Measurements from ENCODE around the gene GIN1.
"Not testable (repeated sequence)": the region's sequence is repeated elsewhere in the genome, so short reads cannot be mapped to it uniquely, and the experiment has no call there.

DNA sequence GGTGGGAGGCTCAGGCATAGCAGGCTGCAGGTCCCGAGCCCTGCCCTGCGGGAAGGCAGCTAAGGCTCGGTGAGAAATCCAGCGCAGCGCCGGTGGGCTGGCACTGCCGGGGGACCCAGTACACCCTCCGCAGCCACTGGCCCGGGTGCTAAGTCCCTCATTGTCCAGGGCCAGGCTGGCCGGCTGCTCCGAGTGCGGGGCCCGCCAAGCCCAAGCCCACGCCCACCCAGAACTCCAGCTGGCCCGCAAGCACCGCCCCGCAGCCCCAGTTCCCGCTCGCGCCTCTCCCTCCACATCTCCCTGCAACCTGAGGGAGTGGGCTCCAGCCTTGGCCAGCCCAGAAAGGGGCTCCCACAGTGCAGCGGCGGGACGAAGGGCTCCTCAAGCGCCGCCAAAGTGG, 22.2 kb upstream of the GIN1 start:
- TF ChIP-seq, protein P1, sequence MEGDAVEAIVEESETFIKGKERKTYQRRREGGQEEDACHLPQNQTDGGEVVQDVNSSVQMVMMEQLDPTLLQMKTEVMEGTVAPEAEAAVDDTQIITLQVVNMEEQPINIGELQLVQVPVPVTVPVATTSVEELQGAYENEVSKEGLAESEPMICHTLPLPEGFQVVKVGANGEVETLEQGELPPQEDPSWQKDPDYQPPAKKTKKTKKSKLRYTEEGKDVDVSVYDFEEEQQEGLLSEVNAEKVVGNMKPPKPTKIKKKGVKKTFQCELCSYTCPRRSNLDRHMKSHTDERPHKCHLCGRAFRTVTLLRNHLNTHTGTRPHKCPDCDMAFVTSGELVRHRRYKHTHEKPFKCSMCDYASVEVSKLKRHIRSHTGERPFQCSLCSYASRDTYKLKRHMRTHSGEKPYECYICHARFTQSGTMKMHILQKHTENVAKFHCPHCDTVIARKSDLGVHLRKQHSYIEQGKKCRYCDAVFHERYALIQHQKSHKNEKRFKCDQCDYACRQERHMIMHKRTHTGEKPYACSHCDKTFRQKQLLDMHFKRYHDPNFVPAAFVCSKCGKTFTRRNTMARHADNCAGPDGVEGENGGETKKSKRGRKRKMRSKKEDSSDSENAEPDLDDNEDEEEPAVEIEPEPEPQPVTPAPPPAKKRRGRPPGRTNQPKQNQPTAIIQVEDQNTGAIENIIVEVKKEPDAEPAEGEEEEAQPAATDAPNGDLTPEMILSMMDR (IDR thresholded peaks at IDR 0.05; ENCODE audit: insufficient read depth, low read length, poor library complexity, severe bottlenecking) = not testable (repeated sequence)
- TF ChIP-seq EZH2phosphoT487 (conservative IDR thresholded peaks at IDR 0.05; ENCODE audit: low read length) = not testable (repeated sequence)
